Measurements from ENCODE around the gene RPS6KC1. TPM values are rescaled to one million over a fixed set of nuclear protein-coding genes. Genes with fewer than 3 reads are reported as not detected.
"Not testable (repeated sequence)": the region's sequence is repeated elsewhere in the genome, so short reads cannot be mapped to it uniquely, and the experiment has no call there.

Gene RPS6KC1
- 1 to 10 TPM; 4.8 to 6.8 (median 6.1) TPM for total RNA-seq

DNA sequence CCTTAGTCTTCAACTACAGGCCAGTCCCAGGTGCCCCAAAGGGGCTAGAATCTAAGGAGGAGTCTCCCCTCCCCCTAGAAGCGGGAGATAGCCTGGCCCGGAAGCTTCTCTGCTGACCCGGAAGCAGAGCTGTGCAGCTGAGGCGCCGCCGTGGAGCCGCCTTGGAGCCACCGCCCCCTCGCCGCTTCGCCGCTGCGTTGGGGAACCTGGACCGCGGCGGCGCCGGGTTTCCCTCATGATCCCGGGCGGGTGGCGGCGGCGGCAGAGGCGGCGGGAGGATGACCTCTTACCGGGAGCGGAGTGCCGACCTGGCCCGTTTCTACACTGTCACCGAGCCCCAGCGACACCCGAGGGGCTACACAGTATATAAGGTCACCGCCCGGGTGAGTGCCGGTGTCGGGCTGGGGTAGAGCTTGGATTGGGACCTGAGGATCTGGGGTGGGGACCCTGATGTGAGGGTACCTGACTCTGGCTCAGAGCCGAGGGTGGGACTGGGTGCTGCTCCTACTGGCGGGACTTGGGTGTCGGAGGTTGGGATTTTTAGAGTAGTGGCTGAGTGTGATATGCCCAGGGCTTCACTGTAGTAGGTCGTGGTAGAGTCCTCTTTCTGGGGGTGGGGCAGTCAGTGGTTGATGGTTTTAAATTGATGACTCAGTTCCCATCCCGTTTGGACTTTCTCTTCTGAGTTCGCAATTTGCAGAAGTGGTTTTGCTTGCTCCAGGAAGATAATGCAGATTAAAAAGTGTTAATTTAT is at the start of gene RPS6KC1:
Gene RPS6KC1, plus strand, starts transcription at position 115 of the 754 bp plus-strand sequence. Its CDS starts 164 bp downstream, at position 279.
- ATAC-seq: peak; percentile 99
- peak; percentile 79 for DNase-seq
- peak within 1 kb of the TSS; percentile 94 for H3K4me3 Mint-ChIP-seq
- H3K4me1 Mint-ChIP-seq (ENCODE audit: low read depth): peaks cover 28% of the 10 kb centered on the region
- H3K9me3 Mint-ChIP-seq: peaks cover 7% of the 10 kb centered on the region
- peaks cover 11% of the 10 kb centered on the region for H3K36me3 Mint-ChIP-seq (ENCODE audit: insufficient read depth)
- H3K27me3 Mint-ChIP-seq (ENCODE audit: low read depth): peaks cover 25% of the 10 kb centered on the region

DNA sequence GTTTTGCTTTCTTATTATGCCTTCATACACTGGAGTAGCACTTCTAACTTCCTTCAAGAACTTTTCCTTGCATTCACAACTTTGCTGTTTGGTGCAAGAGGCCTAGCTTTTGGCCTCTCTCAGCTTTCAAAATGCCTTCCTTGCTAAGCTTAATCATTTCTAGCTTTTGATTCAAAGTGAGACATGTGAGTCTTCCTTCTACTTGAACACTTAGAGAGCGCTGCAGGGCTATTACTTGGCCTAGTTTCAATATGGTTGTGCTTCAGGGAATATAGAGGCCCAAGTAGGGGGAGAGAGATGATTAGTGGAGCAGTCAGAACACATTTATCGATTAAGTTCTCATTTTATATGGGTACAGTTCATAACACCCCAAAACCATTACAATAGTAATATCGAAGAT is 47.8 kb upstream of the RPS6KC1 start:
- Mint-ChIP-seq H3K4me1 (ENCODE audit: low read depth) (peaks cover 9% of the 10 kb centered on the region), H3K4me3 (no peak overlapping the region), H3K27me3 (ENCODE audit: low read depth) (no peaks in the 10 kb centered on the region), H3K9me3 (no peaks in the 10 kb centered on the region), H3K36me3 (ENCODE audit: insufficient read depth) (peaks cover 29% of the 10 kb centered on the region)
- DNase-seq (no peak), ATAC-seq (peak; percentile 76 to 94)

DNA sequence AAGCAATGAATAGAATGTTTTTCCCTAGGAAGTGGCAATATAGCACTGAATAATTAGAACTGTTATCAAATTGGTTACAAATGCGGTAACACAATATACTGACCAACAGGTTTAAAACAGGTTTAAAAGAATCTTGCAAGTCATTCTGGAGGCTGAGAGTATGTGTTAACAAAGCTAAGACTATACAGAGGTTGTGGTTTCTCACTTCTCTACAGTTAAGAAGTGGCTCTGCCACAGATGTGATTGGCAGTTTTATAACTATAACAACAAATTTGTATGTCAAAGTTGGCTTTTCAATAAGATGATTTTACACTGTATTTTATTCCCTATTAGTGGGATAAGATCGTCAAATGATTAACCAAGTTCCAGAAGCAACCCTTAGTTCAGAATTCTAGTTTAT is 42.5 kb upstream of the RPS6KC1 start:
- ATAC-seq: peak in 1 of 2 donors; percentile 32
- peaks cover 28% of the 10 kb centered on the region for H3K36me3 Mint-ChIP-seq (ENCODE audit: insufficient read depth)
- no peak for DNase-seq
- H3K4me3 Mint-ChIP-seq: no peak overlapping the region
- H3K9me3 Mint-ChIP-seq: no peaks in the 10 kb centered on the region
- H3K27me3 Mint-ChIP-seq (ENCODE audit: low read depth): no peaks in the 10 kb centered on the region
- H3K4me1 Mint-ChIP-seq (ENCODE audit: low read depth): peaks cover 36% of the 10 kb centered on the region

- ATAC-seq (no peak), DNase-seq (no peak)
- Mint-ChIP-seq H3K4me3 (peak overlapping the region; percentile 99), H3K36me3 (ENCODE audit: insufficient read depth) (peaks cover 16% of the 10 kb centered on the region), H3K27me3 (ENCODE audit: low read depth) (no peaks in the 10 kb centered on the region), H3K4me1 (ENCODE audit: low read depth) (peaks cover 35% of the 10 kb centered on the region), H3K9me3 (no peaks in the 10 kb centered on the region)
Measured at GRCh38 chr1:213014642-213015041, 36.4 kb upstream of the RPS6KC1 start.

GRCh38 chr1:213015099-213016050 is 35.7 kb upstream of the RPS6KC1 start, which contains the start of gene ANGEL2:
ANGEL2 (minus strand) TSS chr1:213015867; CDS start chr1:213015671, 196 bp downstream.
- Mint-ChIP-seq H3K36me3 (ENCODE audit: insufficient read depth) (peaks cover 16% of the 10 kb centered on the region), H3K4me3 (peak within 1 kb of the TSS; percentile 99), H3K27me3 (ENCODE audit: low read depth) (no peaks in the 10 kb centered on the region), H3K4me1 (ENCODE audit: low read depth) (peaks cover 35% of the 10 kb centered on the region), H3K9me3 (no peaks in the 10 kb centered on the region)
- peak; percentile 97 to 98 for ATAC-seq
- peak; percentile 91 for DNase-seq

DNA sequence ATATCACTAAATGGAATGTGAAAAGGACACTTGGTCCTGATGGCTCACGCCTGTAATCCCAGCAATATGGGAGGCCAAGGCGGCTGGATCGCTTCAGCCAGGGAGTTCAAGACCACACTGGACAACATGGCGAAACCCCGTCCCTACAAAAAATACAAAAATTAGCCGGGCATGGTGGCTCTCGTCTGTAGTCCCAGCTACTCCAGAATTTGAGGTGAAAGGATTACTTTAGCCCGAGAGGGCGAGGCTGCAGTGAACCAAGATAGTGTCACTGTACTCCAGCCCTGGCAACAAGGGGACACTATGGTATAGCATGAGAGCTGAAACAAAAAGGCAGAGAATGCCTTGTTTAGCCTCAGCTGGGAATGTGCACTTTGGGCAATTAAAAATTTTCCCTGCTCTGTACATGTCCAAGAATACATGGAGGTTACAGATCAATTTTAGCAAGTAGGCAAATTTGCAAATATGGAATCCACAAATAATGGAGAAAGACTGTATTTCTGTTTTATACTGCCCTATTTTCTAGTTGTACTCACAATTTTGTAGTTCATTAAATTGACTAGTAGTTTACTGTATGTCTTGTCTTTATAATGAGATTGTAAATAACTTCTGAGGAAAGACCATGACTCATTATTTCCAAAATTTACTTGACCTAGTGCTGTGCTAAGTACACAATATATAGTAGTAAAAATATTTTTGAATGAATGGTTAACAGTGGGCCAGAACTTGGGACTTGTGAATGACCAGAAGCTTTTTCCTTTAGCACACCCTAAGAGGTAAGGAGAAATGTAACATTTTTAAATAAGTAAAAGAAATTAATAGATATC is 33.4 kb upstream of the RPS6KC1 start:
- H3K9me3 Mint-ChIP-seq: no peaks in the 10 kb centered on the region
- ATAC-seq (no peak), DNase-seq (no peak)
- H3K4me1 Mint-ChIP-seq (ENCODE audit: low read depth): peaks cover 20% of the 10 kb centered on the region
- peaks cover 3% of the 10 kb centered on the region for H3K36me3 Mint-ChIP-seq (ENCODE audit: insufficient read depth)
- no peak overlapping the region for H3K4me3 Mint-ChIP-seq
- H3K27me3 Mint-ChIP-seq (ENCODE audit: low read depth): no peaks in the 10 kb centered on the region

DNA sequence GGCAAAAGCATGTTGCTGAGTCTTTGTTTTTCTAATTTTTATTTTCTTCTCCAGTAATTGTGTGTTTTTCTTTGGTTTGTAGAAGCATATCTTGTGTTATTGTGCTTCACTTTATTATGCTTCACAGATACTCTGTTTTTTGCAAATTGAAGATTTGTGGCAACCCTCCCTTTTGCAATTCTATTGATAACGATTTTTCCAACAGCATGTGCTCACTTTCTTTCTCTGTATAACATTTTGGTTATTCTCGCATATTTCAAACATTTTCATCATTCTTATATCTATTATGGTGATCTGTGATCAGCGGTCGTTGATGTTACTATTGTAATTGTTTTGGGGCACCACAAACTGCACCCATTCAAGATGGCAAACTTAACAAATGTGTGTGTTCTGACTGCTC is 31.6 kb upstream of the RPS6KC1 start:
- H3K4me1 Mint-ChIP-seq (ENCODE audit: low read depth): peaks cover 5% of the 10 kb centered on the region
- no peak for DNase-seq
- H3K4me3 Mint-ChIP-seq: no peak overlapping the region
- peaks cover 6% of the 10 kb centered on the region for H3K27me3 Mint-ChIP-seq (ENCODE audit: low read depth)
- H3K9me3 Mint-ChIP-seq: no peaks in the 10 kb centered on the region
- no peaks in the 10 kb centered on the region for H3K36me3 Mint-ChIP-seq (ENCODE audit: insufficient read depth)
- no peak for ATAC-seq

DNA sequence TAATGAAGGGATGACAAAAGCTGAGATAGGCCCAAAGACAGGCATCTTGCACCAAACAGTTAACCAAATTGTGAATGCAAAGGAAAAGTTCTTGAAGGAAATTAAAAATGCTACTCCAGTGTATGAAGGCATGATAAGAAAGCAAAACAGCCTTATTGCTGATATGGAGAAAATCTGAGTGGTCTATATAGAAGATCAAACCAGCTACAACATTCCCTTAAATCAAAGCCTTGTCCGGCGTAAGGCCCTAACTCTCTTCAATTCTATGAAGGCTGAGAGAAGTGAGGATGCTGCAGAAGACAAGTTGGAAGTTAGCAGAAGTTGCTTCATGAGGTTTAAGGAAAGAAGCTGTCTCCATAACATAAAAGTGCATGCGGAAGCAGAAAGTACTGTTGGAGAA is 31.0 kb upstream of the RPS6KC1 start:
- no peak overlapping the region for H3K4me3 Mint-ChIP-seq
- H3K36me3 Mint-ChIP-seq (ENCODE audit: insufficient read depth): no peaks in the 10 kb centered on the region
- no peaks in the 10 kb centered on the region for H3K4me1 Mint-ChIP-seq (ENCODE audit: low read depth)
- DNase-seq (no peak), ATAC-seq (no peak)
- no peaks in the 10 kb centered on the region for H3K9me3 Mint-ChIP-seq
- H3K27me3 Mint-ChIP-seq (ENCODE audit: low read depth): peaks cover 8% of the 10 kb centered on the region

- not testable (repeated sequence) for H3K9me3 Mint-ChIP-seq; ATAC-seq; H3K36me3 Mint-ChIP-seq (ENCODE audit: insufficient read depth); H3K4me1 Mint-ChIP-seq (ENCODE audit: low read depth); DNase-seq; H3K4me3 Mint-ChIP-seq
- H3K27me3 Mint-ChIP-seq (ENCODE audit: low read depth): peaks cover 37% of the 10 kb centered on the region
Measured at GRCh38 chr1:213027024-213027423, 24.0 kb upstream of the RPS6KC1 start.

- H3K4me3 Mint-ChIP-seq: no peak overlapping the region
- H3K36me3 Mint-ChIP-seq (ENCODE audit: insufficient read depth): no peaks in the 10 kb centered on the region
- no peaks in the 10 kb centered on the region for H3K4me1 Mint-ChIP-seq (ENCODE audit: low read depth)
- peaks cover 43% of the 10 kb centered on the region for H3K27me3 Mint-ChIP-seq (ENCODE audit: low read depth)
- ATAC-seq (no peak), DNase-seq (no peak)
- H3K9me3 Mint-ChIP-seq: peaks cover 4% of the 10 kb centered on the region
Measured at GRCh38 chr1:213032651-213033050, 18.4 kb upstream of the RPS6KC1 start.

DNA sequence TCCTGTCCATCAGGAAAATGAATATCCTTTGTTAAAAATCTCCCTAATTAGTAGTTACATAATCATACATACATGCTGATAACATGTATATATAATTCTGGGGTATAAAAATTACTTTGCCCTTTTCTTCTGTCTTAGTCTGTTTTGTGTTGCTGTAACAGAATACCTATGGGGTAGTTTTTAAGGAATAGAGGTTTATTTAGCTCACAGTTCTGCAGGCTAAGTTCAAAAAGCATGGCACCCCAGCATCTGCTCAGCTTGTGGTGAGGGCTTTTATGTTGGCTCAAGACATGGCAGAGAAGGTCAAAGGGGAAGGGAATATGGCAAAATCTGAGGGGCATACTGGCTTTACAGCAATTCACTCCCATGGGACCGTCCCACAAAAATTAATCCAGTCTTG is 16.3 kb upstream of the RPS6KC1 start:
- Mint-ChIP-seq H3K27me3 (ENCODE audit: low read depth) (peaks cover 38% of the 10 kb centered on the region), H3K4me3 (no peak overlapping the region), H3K36me3 (ENCODE audit: insufficient read depth) (no peaks in the 10 kb centered on the region), H3K4me1 (ENCODE audit: low read depth) (no peaks in the 10 kb centered on the region), H3K9me3 (peaks cover 4% of the 10 kb centered on the region)
- DNase-seq: no peak
- no peak for ATAC-seq

GRCh38 chr1:213035573-213035972 is 15.5 kb upstream of the RPS6KC1 start:
- DNase-seq (no peak), ATAC-seq (no peak)
- H3K36me3 Mint-ChIP-seq (ENCODE audit: insufficient read depth): no peaks in the 10 kb centered on the region
- H3K9me3 Mint-ChIP-seq: peaks cover 4% of the 10 kb centered on the region
- peaks cover 32% of the 10 kb centered on the region for H3K27me3 Mint-ChIP-seq (ENCODE audit: low read depth)
- no peak overlapping the region for H3K4me3 Mint-ChIP-seq
- H3K4me1 Mint-ChIP-seq (ENCODE audit: low read depth): no peaks in the 10 kb centered on the region

- Mint-ChIP-seq H3K9me3 (no peaks in the 10 kb centered on the region), H3K36me3 (ENCODE audit: insufficient read depth) (no peaks in the 10 kb centered on the region), H3K4me1 (ENCODE audit: low read depth) (peaks cover 6% of the 10 kb centered on the region), H3K27me3 (ENCODE audit: low read depth) (peaks cover 17% of the 10 kb centered on the region), H3K4me3 (no peak overlapping the region)
- ATAC-seq (no peak), DNase-seq (no peak)
Measured at GRCh38 chr1:213041443-213041842, 9.6 kb upstream of the RPS6KC1 start.

All from activated T-cell treated with anti-CD3 and anti-CD28 coated beads, Interleukin-2, amount 50 U/mL, for 4 hours (primary cell).